ENCODE data around the gene NR2F1.
A peak's percentile ranks its signal among the peaks of the same experiment; 100 is the strongest.
"Not testable (repeated sequence)": the region's sequence is repeated elsewhere in the genome, so short reads cannot be mapped to it uniquely, and the experiment has no call there.

Gene NR2F1

DNA sequence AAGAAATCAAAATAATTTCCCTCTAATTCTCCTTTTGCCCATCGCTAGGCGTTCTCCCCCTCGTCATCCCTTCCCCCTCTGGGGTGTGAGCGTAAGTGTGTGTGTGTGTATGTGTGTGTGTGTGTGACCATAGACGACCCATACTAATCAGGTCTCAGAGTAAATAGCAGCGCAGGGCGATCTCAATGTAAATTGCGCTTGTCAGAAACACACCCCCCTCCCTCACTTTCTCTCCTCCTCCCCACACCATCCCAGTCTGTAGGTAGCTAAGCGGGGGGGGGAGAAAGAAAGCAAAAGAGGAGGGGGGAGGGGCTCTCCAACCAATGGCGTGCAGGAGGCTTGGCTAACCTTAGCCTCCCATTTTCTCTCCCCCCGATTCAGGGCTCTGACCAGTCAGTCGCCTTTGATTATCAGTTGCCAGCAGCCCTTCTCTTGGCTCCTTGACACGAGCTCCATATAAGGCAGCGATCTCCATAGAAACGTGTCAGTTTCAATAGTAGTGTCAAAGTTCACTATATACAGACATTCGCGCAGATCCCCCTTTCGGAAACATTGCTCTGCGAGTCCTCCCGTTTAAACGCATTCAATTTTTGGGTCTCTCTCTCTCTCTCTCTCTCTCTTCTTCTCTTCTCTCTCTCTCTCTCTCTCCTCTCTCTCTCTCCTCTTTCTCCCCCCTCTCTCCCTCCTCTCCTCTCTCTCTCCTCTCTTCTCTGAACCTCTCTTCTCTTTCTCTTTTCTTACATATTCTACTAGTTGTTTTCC, at the start of gene NR2F1:
Gene NR2F1, plus strand, starts transcription at position 546 of the 762 bp plus-strand sequence. CDS start 1,802 bp downstream, outside the sequence.
- DNase-seq (ENCODE audit: low read depth): peak; percentile 90
- TF ChIP-seq, protein P1, sequence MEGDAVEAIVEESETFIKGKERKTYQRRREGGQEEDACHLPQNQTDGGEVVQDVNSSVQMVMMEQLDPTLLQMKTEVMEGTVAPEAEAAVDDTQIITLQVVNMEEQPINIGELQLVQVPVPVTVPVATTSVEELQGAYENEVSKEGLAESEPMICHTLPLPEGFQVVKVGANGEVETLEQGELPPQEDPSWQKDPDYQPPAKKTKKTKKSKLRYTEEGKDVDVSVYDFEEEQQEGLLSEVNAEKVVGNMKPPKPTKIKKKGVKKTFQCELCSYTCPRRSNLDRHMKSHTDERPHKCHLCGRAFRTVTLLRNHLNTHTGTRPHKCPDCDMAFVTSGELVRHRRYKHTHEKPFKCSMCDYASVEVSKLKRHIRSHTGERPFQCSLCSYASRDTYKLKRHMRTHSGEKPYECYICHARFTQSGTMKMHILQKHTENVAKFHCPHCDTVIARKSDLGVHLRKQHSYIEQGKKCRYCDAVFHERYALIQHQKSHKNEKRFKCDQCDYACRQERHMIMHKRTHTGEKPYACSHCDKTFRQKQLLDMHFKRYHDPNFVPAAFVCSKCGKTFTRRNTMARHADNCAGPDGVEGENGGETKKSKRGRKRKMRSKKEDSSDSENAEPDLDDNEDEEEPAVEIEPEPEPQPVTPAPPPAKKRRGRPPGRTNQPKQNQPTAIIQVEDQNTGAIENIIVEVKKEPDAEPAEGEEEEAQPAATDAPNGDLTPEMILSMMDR (conservative IDR thresholded peaks at IDR 0.05; ENCODE audit: low read length): no peak
- peak within 1 kb of the TSS; percentile 85 for H3K4me3 ChIP-seq (ENCODE audit: low read length)

DNA sequence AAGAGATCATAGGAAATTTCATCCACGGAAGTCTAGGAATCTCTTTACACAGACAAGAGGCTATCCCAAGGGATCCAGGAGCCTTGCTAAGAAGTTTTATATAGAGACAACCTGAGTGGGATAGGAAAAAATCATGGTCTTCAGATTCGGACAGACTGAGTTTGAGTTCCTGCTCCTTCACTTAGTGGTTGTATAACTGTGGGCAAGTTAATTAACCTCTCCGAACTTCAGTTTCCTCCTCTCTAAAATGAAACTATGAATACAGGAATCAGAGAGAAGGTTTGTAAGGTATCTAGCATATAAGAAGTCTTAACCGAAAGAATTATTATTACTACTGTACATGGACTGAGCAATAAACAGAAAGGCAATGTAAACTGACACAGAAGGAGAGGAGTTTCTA, 37.1 kb upstream of the NR2F1 start:
- TF ChIP-seq, protein P1 (conservative IDR thresholded peaks at IDR 0.05; ENCODE audit: low read length): no peak
- no peak for DNase-seq (ENCODE audit: low read depth)
- H3K4me3 ChIP-seq (ENCODE audit: low read length): no peak overlapping the region

DNA sequence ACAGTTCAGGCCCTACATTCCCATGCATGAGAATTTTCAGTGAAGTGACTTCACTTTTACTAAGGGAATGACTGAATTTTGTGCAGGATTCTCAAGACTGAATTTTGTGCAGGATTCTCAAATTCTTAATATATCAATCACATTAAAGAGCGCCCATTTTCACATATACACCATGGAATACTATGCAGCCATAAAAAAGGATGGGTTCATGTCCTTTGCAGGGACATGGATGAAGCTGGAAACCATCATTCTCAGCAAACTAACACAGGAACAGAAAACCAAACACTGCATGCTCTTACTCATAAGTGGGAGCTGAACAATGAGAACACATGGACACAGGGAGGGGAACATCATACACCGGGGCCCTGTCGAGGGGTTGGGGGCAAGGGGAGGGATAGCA, 33.4 kb upstream of the NR2F1 start:
- DNase-seq (ENCODE audit: low read depth): not testable (repeated sequence)

DNA sequence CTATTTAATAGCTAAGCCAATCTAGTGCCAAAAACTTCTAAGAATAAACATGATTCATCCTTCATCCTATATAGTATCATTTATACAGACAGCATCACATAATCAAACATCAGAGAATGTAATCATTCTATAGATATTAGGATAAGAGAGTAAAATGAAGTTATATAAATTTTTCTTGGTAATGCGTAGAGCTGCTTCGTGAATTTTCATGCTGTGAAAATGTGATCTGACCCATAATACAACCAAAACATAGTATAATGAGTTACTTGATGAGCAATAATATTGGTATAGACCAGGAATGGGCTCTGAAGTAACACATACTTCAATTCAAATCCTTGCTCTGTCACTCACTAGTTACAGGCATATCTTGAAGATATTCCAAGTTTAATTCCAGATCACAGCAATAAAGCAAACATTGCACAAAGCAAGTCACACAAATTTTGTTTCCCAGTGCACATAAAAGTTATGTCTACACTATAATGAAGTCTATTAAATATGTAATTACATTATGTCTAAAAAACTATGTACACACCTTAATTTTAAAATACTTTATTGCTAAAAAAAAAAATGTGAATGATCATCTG, 25.9 kb upstream of the NR2F1 start:
- TF ChIP-seq, protein P1 (conservative IDR thresholded peaks at IDR 0.05; ENCODE audit: low read length): no peak
- DNase-seq (ENCODE audit: low read depth): no peak
- no peak overlapping the region for H3K4me3 ChIP-seq (ENCODE audit: low read length)

More for the DNA sequence above, 33.4 kb upstream of the NR2F1 start:
- H3K4me3 ChIP-seq (ENCODE audit: low read length): not testable (repeated sequence)

DNA sequence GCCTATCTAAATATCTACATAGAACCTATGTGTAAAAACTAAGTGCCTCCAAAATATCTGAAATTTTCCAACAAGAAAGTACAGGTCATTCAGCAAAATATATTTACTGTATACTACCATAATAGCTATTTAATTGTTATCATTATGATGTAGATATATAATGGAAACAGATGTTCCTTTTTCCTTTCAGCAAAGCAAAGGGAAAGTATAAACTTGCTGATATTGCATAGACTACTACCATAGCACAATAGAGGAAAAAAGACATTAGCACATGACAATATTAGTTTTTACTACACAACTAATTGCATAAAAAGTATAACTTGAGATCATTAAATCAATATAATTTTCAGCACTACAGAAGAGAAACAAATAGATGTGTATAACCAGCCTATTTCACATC, 16.9 kb upstream of the NR2F1 start:
- TF ChIP-seq, protein P1 (conservative IDR thresholded peaks at IDR 0.05; ENCODE audit: low read length): no peak
- DNase-seq (ENCODE audit: low read depth): no peak

DNA sequence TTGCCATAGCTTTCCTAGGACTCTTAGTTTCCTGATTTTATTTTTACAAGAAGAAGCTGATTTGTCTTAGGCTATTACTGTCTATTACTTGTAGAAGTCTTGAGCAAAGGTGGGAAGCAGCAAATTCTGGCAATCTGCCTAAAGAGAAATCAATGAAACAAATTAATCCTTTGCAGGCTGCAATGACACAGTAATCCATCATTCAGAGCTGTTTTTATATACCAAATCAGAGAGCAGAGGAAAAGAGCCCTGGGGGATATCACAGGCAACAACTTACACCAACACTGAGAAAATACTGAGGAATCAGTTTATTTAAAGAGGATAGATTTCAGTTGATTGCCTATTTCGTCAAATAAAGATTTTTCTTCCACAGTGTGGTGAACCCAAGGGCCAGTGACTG, 15.6 kb upstream of the NR2F1 start:
- no peak for DNase-seq (ENCODE audit: low read depth)
- TF ChIP-seq, protein P1 (conservative IDR thresholded peaks at IDR 0.05; ENCODE audit: low read length): no peak
- H3K4me3 ChIP-seq (ENCODE audit: low read length): no peak overlapping the region

More for the DNA sequence above, 16.9 kb upstream of the NR2F1 start:
- H3K4me3 ChIP-seq (ENCODE audit: low read length): no peak overlapping the region

DNA sequence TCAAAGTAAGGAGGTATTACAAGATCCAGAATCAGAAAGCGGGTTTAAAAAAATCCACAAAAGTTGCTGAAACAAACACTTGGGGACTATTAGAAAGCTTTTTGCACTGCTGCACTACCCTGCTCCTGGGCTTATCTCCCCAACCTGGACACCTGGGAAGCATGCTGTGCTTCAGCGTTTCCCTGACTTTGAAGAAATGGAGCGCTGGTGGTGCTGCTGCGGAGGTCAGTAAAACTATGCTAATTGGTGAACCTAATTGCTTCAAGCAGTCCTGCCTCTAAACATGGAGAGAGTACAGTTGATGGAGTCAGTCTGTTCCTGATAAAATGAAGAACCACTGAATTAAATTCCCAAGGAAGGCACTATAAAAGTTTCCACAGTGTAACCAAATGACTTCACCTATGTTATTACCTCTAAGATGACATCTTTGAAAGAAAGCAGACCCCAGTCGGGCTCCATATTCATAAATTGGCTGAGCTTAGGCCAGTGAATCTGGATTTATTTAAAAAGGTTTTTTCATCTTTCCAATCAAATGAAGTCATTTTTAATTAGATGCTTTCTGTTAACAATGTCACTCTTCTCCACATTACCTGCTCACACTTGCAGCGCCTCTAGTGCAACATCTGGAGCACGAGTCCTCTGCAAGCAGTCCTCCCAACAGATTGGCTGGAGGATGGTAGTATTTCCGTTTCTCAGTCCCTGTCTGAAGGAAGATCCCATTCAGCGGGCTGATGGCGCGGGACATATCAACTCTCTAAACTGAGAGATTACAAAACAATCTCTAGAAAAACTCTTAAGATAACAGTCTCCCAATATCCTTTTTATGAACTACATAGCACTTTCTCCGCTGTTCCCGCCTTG, 13.5 kb upstream of the NR2F1 start:
- DNase-seq (ENCODE audit: low read depth): no peak
- no peak overlapping the region for H3K4me3 ChIP-seq (ENCODE audit: low read length)
- TF ChIP-seq, protein P1 (conservative IDR thresholded peaks at IDR 0.05; ENCODE audit: low read length): no peak

All from AG10803 (cell line).